Activated T-cell treated with anti-CD3 and anti-CD28 coated beads, Interleukin-2, amount 50 U/mL, for 72 hours (primary cell): ENCODE results near the gene IGFLR1. TPM values are rescaled to one million over a fixed set of nuclear protein-coding genes. Genes with fewer than 3 reads are reported as not detected.
A peak's percentile ranks its signal among the peaks of the same experiment; 100 is the strongest.

ENCODE experiments used
- ATAC-seq, 2 donors: fragments of 150-1000 bp; cut with Tn5 transposase; replicated peaks in 1 of 2; 2 replicates each; pipeline ENCODE4 v1.10.0; 2021; ENCODE audit warnings: moderate library complexity in 2 of 2, mild to moderate bottlenecking in 1 of 2
- DNase-seq, 2 donors: peaks; one replicate each; pipeline ENCODE4 v3.0.0; 2021 to 2022; ENCODE audit warnings: mixed read lengths in 1 of 2
- H3K27ac Mint-ChIP-seq: one replicate; pipeline ENCODE4 v1.8.0; 2022; ENCODE audit warnings: mild to moderate bottlenecking, moderate library complexity, mixed read lengths
- H3K27me3 Mint-ChIP-seq: one replicate; pipeline ENCODE4 v1.8.0; 2022; ENCODE audit warnings: low read depth, mixed read lengths
- H3K36me3 Mint-ChIP-seq, 2 donors: one replicate each; pipeline ENCODE4 v1.8.0; 2022; ENCODE audit warnings: mixed read lengths in 2 of 2, mild to moderate bottlenecking in 1 of 2; ENCODE audit not compliant: insufficient read depth in 2 of 2
- H3K4me1 Mint-ChIP-seq: one replicate; pipeline ENCODE4 v1.8.0; 2022; ENCODE audit warnings: low read depth, mixed read lengths
- H3K4me3 Mint-ChIP-seq, 2 donors: one replicate each; pipeline ENCODE4 v1.8.0; 2022; ENCODE audit warnings: mild to moderate bottlenecking in 2 of 2, mixed read lengths in 2 of 2, moderate library complexity in 2 of 2
- H3K9me3 Mint-ChIP-seq, 2 donors: one replicate each; pipeline ENCODE4 v1.8.0; 2022; ENCODE audit warnings: mixed read lengths in 2 of 2
- total RNA-seq, 2 donors: library from RNA; stranded (reverse); gene quantifications; one replicate each; pipeline ENCODE4 v1.2.3, GENCODE V29; 2022

IGFLR1 gene
- total RNA-seq, 2 donors from 2014 or later, result 253 to 274 TPM

- Mint-ChIP-seq H3K4me3 (no peak overlapping the region), H3K27ac (no peak overlapping the region), H3K36me3 (peaks cover 0 to 3% of the 10 kb centered on the region in 2 donors), H3K9me3 (no peaks in the 10 kb centered on the region), H3K27me3 (no peaks in the 10 kb centered on the region), H3K4me1 (no peaks in the 10 kb centered on the region)
- no peak for DNase-seq
- ATAC-seq, result peak in 1 of 2 donors; percentile 26
Measured at GRCh38 chr19:35783469-35784434, 41.5 kb upstream of the IGFLR1 start.

- ATAC-seq, result no peak
- no peak for DNase-seq
- no peaks in the 10 kb centered on the region for H3K4me1 Mint-ChIP-seq
- no peaks in the 10 kb centered on the region for H3K27me3 Mint-ChIP-seq
- H3K27ac Mint-ChIP-seq, result no peak overlapping the region
- no peak overlapping the region for H3K4me3 Mint-ChIP-seq
- H3K36me3 Mint-ChIP-seq, result peaks cover 0 to 3% of the 10 kb centered on the region in 2 donors
- no peaks in the 10 kb centered on the region for H3K9me3 Mint-ChIP-seq
Measured at GRCh38 chr19:35782589-35782988, 40.3 kb upstream of the IGFLR1 start.

- Mint-ChIP-seq H3K4me1 (peaks cover 4% of the 10 kb centered on the region), H3K36me3 (peaks cover 0 to 3% of the 10 kb centered on the region in 2 donors), H3K27ac (no peak overlapping the region), H3K4me3 (no peak overlapping the region), H3K27me3 (no peaks in the 10 kb centered on the region), H3K9me3 (no peaks in the 10 kb centered on the region)
- no peak for ATAC-seq
- no peak for DNase-seq
Measured at GRCh38 chr19:35781650-35782049, 39.4 kb upstream of the IGFLR1 start.

- Mint-ChIP-seq H3K36me3 (peaks cover 0 to 3% of the 10 kb centered on the region in 2 donors), H3K4me3 (no peak overlapping the region), H3K4me1 (peaks cover 14% of the 10 kb centered on the region), H3K27me3 (no peaks in the 10 kb centered on the region), H3K27ac (no peak overlapping the region), H3K9me3 (no peaks in the 10 kb centered on the region)
- ATAC-seq, result no peak
- no peak for DNase-seq
Measured at GRCh38 chr19:35780717-35781116, 38.5 kb upstream of the IGFLR1 start.

GRCh38 chr19:35780058-35780457 lies 37.8 kb upstream of the IGFLR1 start:
- Mint-ChIP-seq H3K4me3 (no peak overlapping the region), H3K27me3 (no peaks in the 10 kb centered on the region), H3K9me3 (no peaks in the 10 kb centered on the region), H3K4me1 (peaks cover 14% of the 10 kb centered on the region), H3K36me3 (peaks cover 0 to 3% of the 10 kb centered on the region in 2 donors), H3K27ac (no peak overlapping the region)
- no peak for ATAC-seq
- DNase-seq, result no peak

- Mint-ChIP-seq H3K36me3 (peaks cover 0 to 3% of the 10 kb centered on the region in 2 donors), H3K27ac (no peak overlapping the region), H3K9me3 (no peaks in the 10 kb centered on the region), H3K27me3 (no peaks in the 10 kb centered on the region), H3K4me3 (no peak overlapping the region), H3K4me1 (peaks cover 21% of the 10 kb centered on the region)
- ATAC-seq (no peak), DNase-seq (no peak)
Measured at GRCh38 chr19:35779033-35779432, 36.8 kb upstream of the IGFLR1 start.

GRCh38 chr19:35777961-35778360 lies 35.7 kb upstream of the IGFLR1 start:
- peaks cover 0 to 3% of the 10 kb centered on the region in 2 donors for H3K36me3 Mint-ChIP-seq
- no peak overlapping the region for H3K27ac Mint-ChIP-seq
- DNase-seq (no peak), ATAC-seq (no peak)
- H3K4me1 Mint-ChIP-seq, result peaks cover 21% of the 10 kb centered on the region
- no peak overlapping the region for H3K4me3 Mint-ChIP-seq
- H3K27me3 Mint-ChIP-seq, result no peaks in the 10 kb centered on the region
- H3K9me3 Mint-ChIP-seq, result no peaks in the 10 kb centered on the region

- DNase-seq (no peak), ATAC-seq (no peak)
- Mint-ChIP-seq H3K36me3 (no peaks in the 10 kb centered on the region), H3K4me3 (peak overlapping the region; percentile 4 to 89), H3K9me3 (no peaks in the 10 kb centered on the region), H3K27me3 (no peaks in the 10 kb centered on the region), H3K4me1 (peaks cover 21% of the 10 kb centered on the region), H3K27ac (no peak overlapping the region)
Measured at GRCh38 chr19:35777086-35777841, 35.0 kb upstream of the IGFLR1 start.

- DNase-seq, result no peak
- Mint-ChIP-seq H3K4me3 (peak overlapping the region; percentile 89 to 95), H3K4me1 (peaks cover 21% of the 10 kb centered on the region), H3K36me3 (no peaks in the 10 kb centered on the region), H3K27me3 (no peaks in the 10 kb centered on the region), H3K27ac (no peak overlapping the region), H3K9me3 (no peaks in the 10 kb centered on the region)
- ATAC-seq, result no peak
Measured at GRCh38 chr19:35776102-35776788, 34.0 kb upstream of the IGFLR1 start.

GRCh38 chr19:35775298-35776101 lies 33.2 kb upstream of the IGFLR1 start, which contains the start of gene ARHGAP33:
TSS of gene ARHGAP33 (plus strand) at chr19:35775564. CDS start at chr19:35775659, 95 bp downstream.
- peak; percentile 97 for ATAC-seq
- Mint-ChIP-seq H3K27ac (peak within 1 kb of the TSS; percentile 90), H3K9me3 (no peaks in the 10 kb centered on the region), H3K4me3 (peak within 1 kb of the TSS; percentile 89 to 95), H3K27me3 (no peaks in the 10 kb centered on the region), H3K36me3 (no peaks in the 10 kb centered on the region), H3K4me1 (peaks cover 21% of the 10 kb centered on the region)
- DNase-seq, result peak; percentile 100

GRCh38 chr19:35775046-35775297 lies 32.7 kb upstream of the IGFLR1 start:
- Mint-ChIP-seq H3K27ac (peak overlapping the region; percentile 90), H3K4me1 (peaks cover 21% of the 10 kb centered on the region), H3K36me3 (no peaks in the 10 kb centered on the region), H3K9me3 (no peaks in the 10 kb centered on the region), H3K27me3 (no peaks in the 10 kb centered on the region), H3K4me3 (peak overlapping the region; percentile 78 to 95)
- peak; percentile 8 to 18 for ATAC-seq
- DNase-seq, result no peak

- peak overlapping the region; percentile 90 for H3K27ac Mint-ChIP-seq
- ATAC-seq (no peak), DNase-seq (no peak)
- peaks cover 21% of the 10 kb centered on the region for H3K4me1 Mint-ChIP-seq
- H3K4me3 Mint-ChIP-seq, result peak overlapping the region; percentile 78 to 95
- H3K36me3 Mint-ChIP-seq, result no peaks in the 10 kb centered on the region
- no peaks in the 10 kb centered on the region for H3K9me3 Mint-ChIP-seq
- no peaks in the 10 kb centered on the region for H3K27me3 Mint-ChIP-seq
Measured at GRCh38 chr19:35774274-35775045, 32.2 kb upstream of the IGFLR1 start.
